Neuronal stem cell (in vitro differentiated cells): Measurements from ENCODE around the gene PRSS48.
"Not testable (repeated sequence)": the region's sequence is repeated elsewhere in the genome, so short reads cannot be mapped to it uniquely, and the experiment has no call there.

Experiments
- DNase-seq: peaks from one replicate; pipeline ENCODE4 v3.0.0-alpha.2; 2013; ENCODE audit warnings: low spot score
- H2AFZ ChIP-seq: one replicate; pipeline ENCODE4 v1.6.1; 2013; ENCODE audit warnings: mild to moderate bottlenecking, low read length, inconsistent platforms
- H2AK5ac ChIP-seq: 2 replicates; pipeline ENCODE4 v1.6.1; 2013; ENCODE audit warnings: low read depth, mild to moderate bottlenecking, inconsistent platforms, low read length, moderate library complexity, mixed read lengths
- H2BK120ac ChIP-seq: 2 replicates; pipeline ENCODE4 v1.6.1; 2013; ENCODE audit warnings: low read depth, mild to moderate bottlenecking, inconsistent platforms, low read length, moderate library complexity, mixed read lengths
- H2BK12ac ChIP-seq: one replicate; pipeline ENCODE4 v1.6.1; 2013; ENCODE audit warnings: low read length, inconsistent platforms
- H2BK15ac ChIP-seq: 2 replicates; pipeline ENCODE4 v1.6.1; 2013; ENCODE audit warnings: mild to moderate bottlenecking, low read length, inconsistent platforms, mixed read lengths
- H2BK5ac ChIP-seq: one replicate; pipeline ENCODE4 v1.6.1; 2013; ENCODE audit warnings: inconsistent platforms, mild to moderate bottlenecking, low read length, moderate library complexity
- H3K14ac ChIP-seq: one replicate; pipeline ENCODE4 v1.6.1; 2013; ENCODE audit warnings: low read length, inconsistent platforms
- H3K18ac ChIP-seq: 2 replicates; pipeline ENCODE4 v1.6.1; 2013; ENCODE audit warnings: low read length, inconsistent platforms
- H3K23ac ChIP-seq: 2 replicates; pipeline ENCODE4 v1.6.1; 2013; ENCODE audit warnings: low read depth, mild to moderate bottlenecking, mixed read lengths, low read length, inconsistent platforms; ENCODE audit not compliant: poor library complexity
- H3K27ac ChIP-seq: replicated peaks from 3 replicates; pipeline ENCODE4 v1.5.1; 2013; ENCODE audit warnings: low read length, inconsistent platforms
- H3K27me3 ChIP-seq, 3 experiments: 2 replicates each; pipeline ENCODE4 v1.6.1; 2013; ENCODE audit warnings: low read length in 3 of 3, mild to moderate bottlenecking in 2 of 3, inconsistent platforms in 1 of 3, low read depth in 1 of 3, mixed read lengths in 1 of 3, moderate library complexity in 1 of 3; ENCODE audit not compliant: control insufficient read depth in 3 of 3, insufficient read depth in 3 of 3
- H3K36me3 ChIP-seq, 2 donors: replicated peaks in 1 of 2; 2 replicates each; pipeline ENCODE4 v1.6.1; 2013; ENCODE audit warnings: low read length in 2 of 2; ENCODE audit not compliant: control insufficient read depth in 2 of 2, insufficient read depth in 2 of 2
- H3K4ac ChIP-seq: 2 replicates; pipeline ENCODE4 v1.6.1; 2013; ENCODE audit warnings: inconsistent platforms, mild to moderate bottlenecking, low read length, moderate library complexity
- H3K4me1 ChIP-seq, 2 donors: 1 replicate in 1 of 2; 2 replicates in 1 of 2; pipeline ENCODE4 v1.6.1; 2013; ENCODE audit warnings: low read length in 2 of 2, low read depth in 1 of 2; ENCODE audit not compliant: control insufficient read depth in 2 of 2, insufficient read depth in 1 of 2
- H3K4me2 ChIP-seq: one replicate; pipeline ENCODE4 v1.6.1; 2013; ENCODE audit warnings: mild to moderate bottlenecking, low read length, inconsistent platforms; ENCODE audit not compliant: insufficient read depth, poor library complexity, severe bottlenecking
- H3K4me3 ChIP-seq, 2 donors: 2 replicates each; pipeline ENCODE4 v1.5.1; 2013; ENCODE audit warnings: low read length in 2 of 2, mild to moderate bottlenecking in 2 of 2, inconsistent platforms in 1 of 2, moderate library complexity in 1 of 2
- H3K79me1 ChIP-seq: one replicate; pipeline ENCODE4 v1.6.1; 2013; ENCODE audit warnings: low read depth, mild to moderate bottlenecking, inconsistent platforms, low read length, moderate library complexity
- H3K9ac ChIP-seq: one replicate; pipeline ENCODE4 v1.6.1; 2013; ENCODE audit warnings: mild to moderate bottlenecking, low read depth, low read length, inconsistent platforms; ENCODE audit not compliant: poor library complexity
- H3K9me3 ChIP-seq, 2 donors: replicated peaks in 1 of 2; 2 replicates each; pipeline versions ENCODE3 to v1.6.1; 2013; ENCODE audit warnings: low read length in 2 of 2, mild to moderate bottlenecking in 2 of 2, inconsistent platforms in 1 of 2, low read depth in 1 of 2, mixed read lengths in 1 of 2, moderate library complexity in 1 of 2; ENCODE audit not compliant: control insufficient read depth in 2 of 2, insufficient read depth in 1 of 2
- H4K8ac ChIP-seq: one replicate; pipeline ENCODE4 v1.6.1; 2013; ENCODE audit warnings: low read depth, mild to moderate bottlenecking, inconsistent platforms, low read length, moderate library complexity
- H4K91ac ChIP-seq: one replicate; pipeline ENCODE4 v1.6.1; 2013; ENCODE audit warnings: low read length, low read depth, mild to moderate bottlenecking, inconsistent platforms; ENCODE audit not compliant: poor library complexity
- WGBS, 2 donors: extraction: QIAGEN DNeasy Blood & Tissue Kit; methylation state at CpG; one replicate each; pipeline ENCODE4 v1.1.7; 2013; ENCODE audit warnings: missing lambda C conversion rate in 2 of 2, mixed read lengths in 1 of 2; ENCODE audit not compliant: insufficient read length in 2 of 2, insufficient replicate concordance in 1 of 2; ENCODE audit errors: extremely low coverage in 2 of 2; 5-methylcytosine and 5-hydroxymethylcytosine counted together

The PRSS48 gene

GRCh38 chr4:151267104-151267503 lies 9.9 kb upstream of the PRSS48 start:
- H3K79me1 ChIP-seq, result no peaks in the 10 kb centered on the region
- no peaks in the 10 kb centered on the region for H3K27me3 ChIP-seq
- H3K9ac ChIP-seq, result no peak overlapping the region
- no peak for DNase-seq
- H2BK5ac ChIP-seq, result no peak overlapping the region
- H3K36me3 ChIP-seq, result peaks cover 0 to 6% of the 10 kb centered on the region in 2 donors
- no peak overlapping the region for H3K4me2 ChIP-seq
- H2BK120ac ChIP-seq, result no peak overlapping the region
- no peak overlapping the region for H3K4ac ChIP-seq
- H3K9me3 ChIP-seq, result no peaks in the 10 kb centered on the region
- H3K14ac ChIP-seq, result no peak overlapping the region
- no peak overlapping the region for H3K23ac ChIP-seq
- no peaks in the 10 kb centered on the region for H3K4me1 ChIP-seq
- no peak overlapping the region for H4K91ac ChIP-seq
- no peak overlapping the region for H3K27ac ChIP-seq
- no CpG with 5 or more reads among the region's 4 CpGs for WGBS, 2 donors
- H3K4me3 ChIP-seq, result no peak overlapping the region
- no peak overlapping the region for H4K8ac ChIP-seq
- H2AK5ac ChIP-seq, result no peak overlapping the region
- no peak overlapping the region for H3K18ac ChIP-seq
- no peak overlapping the region for H2BK12ac ChIP-seq
- no peak overlapping the region for H2AFZ ChIP-seq
- no peak overlapping the region for H2BK15ac ChIP-seq

- Histone ChIP-seq H3K9ac (no peak overlapping the region), H3K18ac (no peak overlapping the region), H2BK120ac (no peak overlapping the region), H3K4me2 (no peak overlapping the region), H2AK5ac (no peak overlapping the region), H3K36me3 (peaks cover 0 to 6% of the 10 kb centered on the region in 2 donors), H2BK15ac (no peak overlapping the region), H3K23ac (no peak overlapping the region), H2AFZ (no peak overlapping the region), H3K4me3 (no peak overlapping the region), H4K91ac (no peak overlapping the region), H3K4ac (no peak overlapping the region), H2BK12ac (no peak overlapping the region), H4K8ac (no peak overlapping the region), H3K9me3 (no peaks in the 10 kb centered on the region), H3K27ac (no peak overlapping the region), H3K4me1 (no peaks in the 10 kb centered on the region), H2BK5ac (no peak overlapping the region), H3K79me1 (no peaks in the 10 kb centered on the region), H3K27me3 (no peaks in the 10 kb centered on the region), H3K14ac (no peak overlapping the region)
- WGBS, 2 donors, result no CpG with 5 or more reads among the region's 7 CpGs
- DNase-seq, result no peak
Observed at GRCh38 chr4:151267822-151268535, 9.0 kb upstream of the PRSS48 start.

- H3K27me3 ChIP-seq, H3K79me1 ChIP-seq, H2BK5ac ChIP-seq, H4K8ac ChIP-seq, H3K23ac ChIP-seq, H3K4me2 ChIP-seq, H2BK15ac ChIP-seq, H3K27ac ChIP-seq, H3K4me3 ChIP-seq, H3K18ac ChIP-seq, H2BK120ac ChIP-seq, DNase-seq, H3K4ac ChIP-seq, H3K4me1 ChIP-seq, H4K91ac ChIP-seq, H3K9me3 ChIP-seq, H3K14ac ChIP-seq, H3K36me3 ChIP-seq, H2BK12ac ChIP-seq, H2AFZ ChIP-seq, H2AK5ac ChIP-seq, H3K9ac ChIP-seq: not testable (repeated sequence)
Observed at GRCh38 chr4:151268905-151269304, 8.1 kb upstream of the PRSS48 start.

GRCh38 chr4:151284534-151285245 lies 7.7 kb downstream of the PRSS48 start:
- H3K36me3 ChIP-seq, result peaks cover 0 to 2% of the 10 kb centered on the region in 2 donors
- H3K4ac ChIP-seq, result no peak overlapping the region
- no peak overlapping the region for H3K9ac ChIP-seq
- no peak overlapping the region for H3K4me2 ChIP-seq
- no peak overlapping the region for H2BK12ac ChIP-seq
- H2BK120ac ChIP-seq, result no peak overlapping the region
- H2BK5ac ChIP-seq, result no peak overlapping the region
- no peak overlapping the region for H2AK5ac ChIP-seq
- no peak overlapping the region for H3K14ac ChIP-seq
- no peak overlapping the region for H3K23ac ChIP-seq
- peak overlapping the region; percentile 9 for H3K27ac ChIP-seq
- H3K9me3 ChIP-seq, result peaks cover 0 to 16% of the 10 kb centered on the region in 2 donors
- peak overlapping the region; percentile 55 for H2AFZ ChIP-seq
- no peak overlapping the region for H4K8ac ChIP-seq
- no peak overlapping the region for H3K4me3 ChIP-seq
- H3K4me1 ChIP-seq, result peaks cover 2 to 5% of the 10 kb centered on the region in 2 donors
- no peak overlapping the region for H3K18ac ChIP-seq
- no peaks in the 10 kb centered on the region for H3K79me1 ChIP-seq
- no CpG with 5 or more reads among the region's 4 CpGs for WGBS, 2 donors
- no peak overlapping the region for H2BK15ac ChIP-seq
- peaks cover 0 to 1% (median 0%) of the 10 kb centered on the region in 3 experiments for H3K27me3 ChIP-seq
- no peak overlapping the region for H4K91ac ChIP-seq
- no peak for DNase-seq
